ENCODE data around the gene ADAM8.
A peak's percentile ranks its signal among the peaks of the same experiment; 100 is the strongest.

Gene ADAM8

DNA sequence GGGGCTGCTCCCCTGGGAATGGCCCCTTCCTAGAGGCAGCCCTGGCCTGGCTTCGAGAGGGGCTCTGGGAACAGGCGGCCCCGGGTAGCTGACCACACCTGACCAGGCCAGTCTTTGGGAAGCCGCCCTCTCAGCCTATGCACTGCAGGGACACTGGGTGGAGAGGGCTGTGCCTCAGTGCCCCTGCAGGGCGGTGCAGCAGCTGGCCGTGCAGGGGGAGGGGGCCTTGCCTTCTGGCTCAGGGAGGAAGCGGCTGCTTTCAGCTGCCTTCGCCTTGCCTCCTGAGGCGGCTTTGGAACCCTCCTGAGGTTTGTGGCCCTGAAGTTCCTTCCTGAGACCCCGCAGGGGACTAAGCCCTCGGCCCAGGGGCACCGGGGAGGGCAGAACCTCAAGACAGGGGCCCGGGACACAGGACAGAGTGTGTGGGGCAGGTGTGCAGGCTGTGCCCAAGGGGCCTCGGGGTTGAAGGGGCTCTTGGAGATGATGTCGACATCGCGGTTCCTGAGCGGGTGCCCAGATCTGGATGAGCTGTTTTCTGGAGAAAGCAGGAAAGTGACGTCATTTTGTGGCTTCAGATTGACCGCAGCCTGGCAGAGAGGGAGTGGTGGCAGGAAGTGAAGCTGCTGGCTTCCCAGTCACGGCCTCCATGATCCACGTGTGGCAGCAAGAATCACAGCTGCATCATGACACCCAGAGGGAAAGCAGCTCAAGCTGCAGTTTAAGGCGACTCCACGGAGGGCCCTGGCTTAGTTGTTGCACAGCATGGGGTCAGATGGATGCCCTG is 17.7 kb downstream of the ADAM8 start:
- Histone ChIP-seq H3K27ac (replicated peaks) (peak overlapping the region; percentile 77), H3K27me3 (ENCODE audit: insufficient read depth, poor library complexity, severe bottlenecking) (no peaks in the 10 kb centered on the region), H3K4me3 (replicated peaks; ENCODE audit: insufficient read depth, low read length) (no peak overlapping the region)
- peak; percentile 98 to 100 for DNase-seq (ENCODE audit: low read depth in 1 of 2, low spot score in 1 of 2)
- peak; percentile 49 for TF ChIP-seq SPI1 (IDR thresholded peaks at IDR 0.05; ENCODE audit: borderline replicate concordance, low read depth)
- TF ChIP-seq POLR2AphosphoS5 (IDR thresholded peaks at IDR 0.05; ENCODE audit: low read depth): peak; percentile 92
- TF ChIP-seq, protein P1, sequence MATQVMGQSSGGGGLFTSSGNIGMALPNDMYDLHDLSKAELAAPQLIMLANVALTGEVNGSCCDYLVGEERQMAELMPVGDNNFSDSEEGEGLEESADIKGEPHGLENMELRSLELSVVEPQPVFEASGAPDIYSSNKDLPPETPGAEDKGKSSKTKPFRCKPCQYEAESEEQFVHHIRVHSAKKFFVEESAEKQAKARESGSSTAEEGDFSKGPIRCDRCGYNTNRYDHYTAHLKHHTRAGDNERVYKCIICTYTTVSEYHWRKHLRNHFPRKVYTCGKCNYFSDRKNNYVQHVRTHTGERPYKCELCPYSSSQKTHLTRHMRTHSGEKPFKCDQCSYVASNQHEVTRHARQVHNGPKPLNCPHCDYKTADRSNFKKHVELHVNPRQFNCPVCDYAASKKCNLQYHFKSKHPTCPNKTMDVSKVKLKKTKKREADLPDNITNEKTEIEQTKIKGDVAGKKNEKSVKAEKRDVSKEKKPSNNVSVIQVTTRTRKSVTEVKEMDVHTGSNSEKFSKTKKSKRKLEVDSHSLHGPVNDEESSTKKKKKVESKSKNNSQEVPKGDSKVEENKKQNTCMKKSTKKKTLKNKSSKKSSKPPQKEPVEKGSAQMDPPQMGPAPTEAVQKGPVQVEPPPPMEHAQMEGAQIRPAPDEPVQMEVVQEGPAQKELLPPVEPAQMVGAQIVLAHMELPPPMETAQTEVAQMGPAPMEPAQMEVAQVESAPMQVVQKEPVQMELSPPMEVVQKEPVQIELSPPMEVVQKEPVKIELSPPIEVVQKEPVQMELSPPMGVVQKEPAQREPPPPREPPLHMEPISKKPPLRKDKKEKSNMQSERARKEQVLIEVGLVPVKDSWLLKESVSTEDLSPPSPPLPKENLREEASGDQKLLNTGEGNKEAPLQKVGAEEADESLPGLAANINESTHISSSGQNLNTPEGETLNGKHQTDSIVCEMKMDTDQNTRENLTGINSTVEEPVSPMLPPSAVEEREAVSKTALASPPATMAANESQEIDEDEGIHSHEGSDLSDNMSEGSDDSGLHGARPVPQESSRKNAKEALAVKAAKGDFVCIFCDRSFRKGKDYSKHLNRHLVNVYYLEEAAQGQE (IDR thresholded peaks at IDR 0.05; ENCODE audit: insufficient replicate concordance, low read depth): no peak
- TF ChIP-seq GABPA (IDR thresholded peaks at IDR 0.05; ENCODE audit: low read depth): peak; percentile 40; the same call in 1 of the 2 replicates
- TF ChIP-seq, protein P2, sequence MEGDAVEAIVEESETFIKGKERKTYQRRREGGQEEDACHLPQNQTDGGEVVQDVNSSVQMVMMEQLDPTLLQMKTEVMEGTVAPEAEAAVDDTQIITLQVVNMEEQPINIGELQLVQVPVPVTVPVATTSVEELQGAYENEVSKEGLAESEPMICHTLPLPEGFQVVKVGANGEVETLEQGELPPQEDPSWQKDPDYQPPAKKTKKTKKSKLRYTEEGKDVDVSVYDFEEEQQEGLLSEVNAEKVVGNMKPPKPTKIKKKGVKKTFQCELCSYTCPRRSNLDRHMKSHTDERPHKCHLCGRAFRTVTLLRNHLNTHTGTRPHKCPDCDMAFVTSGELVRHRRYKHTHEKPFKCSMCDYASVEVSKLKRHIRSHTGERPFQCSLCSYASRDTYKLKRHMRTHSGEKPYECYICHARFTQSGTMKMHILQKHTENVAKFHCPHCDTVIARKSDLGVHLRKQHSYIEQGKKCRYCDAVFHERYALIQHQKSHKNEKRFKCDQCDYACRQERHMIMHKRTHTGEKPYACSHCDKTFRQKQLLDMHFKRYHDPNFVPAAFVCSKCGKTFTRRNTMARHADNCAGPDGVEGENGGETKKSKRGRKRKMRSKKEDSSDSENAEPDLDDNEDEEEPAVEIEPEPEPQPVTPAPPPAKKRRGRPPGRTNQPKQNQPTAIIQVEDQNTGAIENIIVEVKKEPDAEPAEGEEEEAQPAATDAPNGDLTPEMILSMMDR (IDR thresholded peaks at IDR 0.05; ENCODE audit: insufficient read depth, low read length): no peak

DNA sequence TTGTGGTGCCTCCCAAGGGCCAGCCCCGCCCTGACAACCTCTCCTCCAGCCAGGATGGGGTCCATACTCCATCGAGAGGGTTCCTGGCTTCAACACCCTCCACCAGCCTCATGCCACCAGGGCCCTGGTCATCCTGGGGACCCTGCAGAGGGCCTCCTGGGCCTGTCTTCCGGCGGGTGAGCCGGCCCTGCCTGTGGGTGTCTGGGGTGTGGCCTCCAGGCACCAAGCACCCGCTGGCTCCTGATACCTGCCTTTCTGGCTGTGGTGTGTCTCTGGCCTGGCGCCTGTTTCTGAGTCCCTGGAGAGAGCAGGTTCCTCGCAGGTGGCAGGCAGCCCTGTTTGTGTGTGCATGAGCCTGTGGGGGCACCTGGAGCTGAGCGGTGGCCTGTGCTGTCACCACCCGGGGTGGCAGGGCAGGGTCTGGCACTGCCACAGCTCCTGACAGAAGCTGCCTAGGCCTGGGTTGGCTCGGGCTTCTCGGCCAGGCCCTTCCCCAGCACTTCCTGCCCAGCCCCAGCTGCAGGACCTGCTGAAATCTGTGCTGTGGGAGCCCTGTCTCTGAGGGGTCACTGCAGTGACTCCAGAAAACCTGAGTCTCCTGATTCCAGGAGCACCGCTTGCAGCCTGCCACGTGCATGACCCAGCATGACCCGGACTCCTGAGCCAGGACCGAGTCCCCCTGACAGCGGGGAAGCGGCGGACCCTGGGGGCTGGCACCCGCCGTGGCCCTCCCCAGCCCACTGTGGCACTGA is 18.4 kb downstream of the ADAM8 start:
- DNase-seq (ENCODE audit: low read depth in 1 of 2, low spot score in 1 of 2): peak in 1 of 2 experiments; percentile 56
- H3K4me3 ChIP-seq (replicated peaks; ENCODE audit: insufficient read depth, low read length): no peak overlapping the region
- H3K27ac ChIP-seq (replicated peaks): peak overlapping the region; percentile 77
- no peak for TF ChIP-seq GABPA (IDR thresholded peaks at IDR 0.05; ENCODE audit: low read depth)
- TF ChIP-seq, protein P2 (IDR thresholded peaks at IDR 0.05; ENCODE audit: insufficient read depth, low read length): no peak
- TF ChIP-seq SPI1 (IDR thresholded peaks at IDR 0.05; ENCODE audit: borderline replicate concordance, low read depth): no peak
- TF ChIP-seq, protein P1 (IDR thresholded peaks at IDR 0.05; ENCODE audit: insufficient replicate concordance, low read depth): no peak
- 0 out of 2 replicates have a peak, but pooled peaks have one; percentile 2 for TF ChIP-seq POLR2AphosphoS5 (IDR thresholded peaks at IDR 0.05; ENCODE audit: low read depth)
- no peaks in the 10 kb centered on the region for H3K27me3 ChIP-seq (ENCODE audit: insufficient read depth, poor library complexity, severe bottlenecking)

DNA sequence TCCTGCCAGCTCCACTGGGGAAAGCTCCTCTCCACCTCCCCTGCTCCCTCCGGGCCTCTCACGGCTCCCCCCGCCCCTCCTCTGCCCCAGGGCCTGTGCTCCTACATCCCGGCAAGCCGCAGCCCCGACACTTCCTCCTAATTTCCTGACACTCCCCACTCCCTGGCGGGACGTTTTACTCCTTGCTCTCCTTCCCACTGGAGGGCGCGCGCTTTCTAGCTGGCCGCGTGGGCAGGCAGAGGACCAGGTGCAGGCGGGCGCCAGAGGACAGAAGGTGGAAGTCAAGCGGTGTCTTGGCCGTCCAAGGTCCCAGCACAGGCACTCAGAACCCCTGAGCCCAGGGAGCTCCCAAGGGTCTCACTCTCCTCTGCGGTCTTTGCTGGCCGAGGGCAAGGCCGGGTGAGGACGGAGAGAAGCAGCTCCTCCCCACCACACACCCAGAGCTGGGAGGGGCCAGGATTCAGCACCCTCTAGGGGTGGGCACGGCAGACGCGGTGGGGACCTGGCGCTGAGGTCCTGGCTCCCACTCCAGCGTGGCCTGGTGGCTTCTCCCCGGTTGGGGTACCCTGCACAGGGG is 19.1 kb downstream of the ADAM8 start:
- no peaks in the 10 kb centered on the region for H3K27me3 ChIP-seq (ENCODE audit: insufficient read depth, poor library complexity, severe bottlenecking)
- TF ChIP-seq, protein P2 (IDR thresholded peaks at IDR 0.05; ENCODE audit: insufficient read depth, low read length): no peak
- TF ChIP-seq POLR2AphosphoS5 (IDR thresholded peaks at IDR 0.05; ENCODE audit: low read depth) (0 out of 2 replicates have a peak, but pooled peaks have one; percentile 47), SPI1 (IDR thresholded peaks at IDR 0.05; ENCODE audit: borderline replicate concordance, low read depth) (peak; percentile 78)
- TF ChIP-seq, protein P1 (IDR thresholded peaks at IDR 0.05; ENCODE audit: insufficient replicate concordance, low read depth): no peak
- H3K27ac ChIP-seq (replicated peaks): peak overlapping the region; percentile 77
- peak; percentile 78 to 85 for DNase-seq (ENCODE audit: low read depth in 1 of 2, low spot score in 1 of 2)
- H3K4me3 ChIP-seq (replicated peaks; ENCODE audit: insufficient read depth, low read length): no peak overlapping the region

Measured in HL-60 (cell line).